Embryonic facial prominence (tissue), 1 donor: Measurements from ENCODE around the gene LHFPL2.
"Not testable (repeated sequence)": the region's sequence is repeated elsewhere in the genome, so short reads cannot be mapped to it uniquely, and the experiment has no call there.

Experiments
- DNase-seq: peaks from one replicate; pipeline ENCODE4 v3.0.0-alpha.2; 2016; ENCODE audit errors: extremely low spot score

The LHFPL2 gene

DNA sequence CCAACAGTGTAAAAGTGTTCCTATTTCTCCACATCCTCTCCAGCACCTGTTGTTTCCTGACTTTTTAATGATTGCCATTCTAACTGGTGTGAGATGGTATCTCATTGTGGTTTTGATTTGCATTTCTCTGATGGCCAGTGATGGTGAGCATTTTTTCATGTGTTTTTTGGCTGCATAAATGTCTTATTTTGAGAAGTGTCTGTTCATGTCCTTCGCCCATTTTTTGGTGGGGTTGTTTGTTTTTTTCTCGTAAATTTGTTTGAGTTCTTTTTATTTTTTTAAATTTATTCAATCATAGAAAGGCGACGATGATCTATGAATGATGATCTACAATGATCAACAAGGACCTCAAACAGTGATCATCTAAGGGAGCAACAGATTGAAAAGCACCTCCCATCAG is 28.5 kb downstream of the LHFPL2 start:
- not testable (repeated sequence) for DNase-seq

DNA sequence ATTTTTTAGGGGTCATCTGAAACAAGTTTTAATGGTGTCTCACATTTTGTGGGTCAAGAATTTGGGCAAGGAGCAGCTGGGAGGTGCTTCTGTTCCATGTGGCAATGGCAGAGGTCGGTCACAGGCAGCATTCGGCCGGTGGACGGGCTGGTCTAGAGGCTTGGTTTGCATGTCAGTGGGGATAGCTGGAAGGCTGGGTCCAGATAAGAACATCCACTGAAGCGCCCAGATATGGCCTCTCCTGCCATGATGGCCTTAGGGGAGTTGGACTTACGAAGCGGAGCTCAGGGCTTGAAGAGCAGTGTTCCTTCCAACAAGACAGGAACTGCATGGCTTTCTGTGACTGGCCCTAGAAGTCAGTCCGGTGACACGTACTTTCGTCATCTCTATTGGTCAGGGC is 30.3 kb downstream of the LHFPL2 start:
- no peak for DNase-seq

DNA sequence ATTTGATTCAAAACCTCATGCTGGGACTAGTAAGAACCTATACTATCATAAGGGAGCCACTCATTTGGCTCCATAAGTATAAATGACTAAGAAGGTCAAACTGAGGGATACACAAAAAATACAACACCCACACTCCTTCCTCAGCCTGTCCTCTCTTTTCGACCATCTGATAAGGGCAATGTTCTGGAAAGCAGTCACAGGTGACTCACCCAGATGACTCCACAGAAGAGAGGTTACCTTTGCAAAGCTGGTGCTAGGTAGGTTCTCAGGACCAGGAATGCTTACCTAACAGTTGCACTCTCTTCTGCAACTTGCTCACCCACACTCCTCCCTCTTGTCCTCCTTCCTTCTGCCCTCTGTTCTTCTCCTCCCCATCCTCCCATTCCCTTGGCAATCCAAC is 32.9 kb downstream of the LHFPL2 start:
- DNase-seq = no peak

DNA sequence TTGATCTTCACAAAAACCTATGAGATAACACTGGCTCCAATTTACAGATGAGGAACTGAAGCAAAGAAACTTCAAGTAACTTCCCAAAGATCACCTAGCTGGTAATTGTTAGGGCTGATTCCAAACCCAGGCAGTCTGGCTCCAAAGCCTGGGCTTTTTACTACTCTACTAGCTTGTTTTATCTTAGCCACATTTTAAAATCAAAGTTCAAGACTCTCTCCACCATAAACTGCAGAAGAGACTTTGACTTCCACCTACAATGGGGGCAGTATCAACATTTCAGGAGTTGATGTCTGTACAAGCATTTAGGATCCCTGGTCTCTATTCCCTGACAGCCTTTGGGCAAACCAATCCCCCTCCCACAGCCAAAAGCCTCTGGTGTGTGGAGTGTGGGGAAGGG is 33.8 kb downstream of the LHFPL2 start:
- DNase-seq = no peak

DNA sequence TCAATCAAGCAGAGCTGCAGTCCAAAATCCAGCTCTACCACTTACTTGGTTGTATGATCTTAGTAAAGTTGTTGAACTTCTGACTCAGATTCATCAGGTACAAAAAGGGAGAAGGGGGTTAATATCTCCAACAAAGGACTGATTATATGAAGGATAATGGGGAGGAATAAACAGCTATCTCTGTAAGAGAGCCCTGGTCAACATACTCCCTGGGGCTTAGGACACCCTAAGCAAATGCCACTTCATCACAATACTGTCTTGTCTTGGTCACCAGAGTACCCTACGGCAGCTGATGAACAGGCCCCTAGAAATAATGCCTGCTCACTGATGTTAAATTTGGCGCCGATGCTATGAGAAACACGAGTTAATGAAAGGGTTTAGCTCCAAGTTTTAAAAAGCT is 34.8 kb downstream of the LHFPL2 start:
- DNase-seq = no peak

DNA sequence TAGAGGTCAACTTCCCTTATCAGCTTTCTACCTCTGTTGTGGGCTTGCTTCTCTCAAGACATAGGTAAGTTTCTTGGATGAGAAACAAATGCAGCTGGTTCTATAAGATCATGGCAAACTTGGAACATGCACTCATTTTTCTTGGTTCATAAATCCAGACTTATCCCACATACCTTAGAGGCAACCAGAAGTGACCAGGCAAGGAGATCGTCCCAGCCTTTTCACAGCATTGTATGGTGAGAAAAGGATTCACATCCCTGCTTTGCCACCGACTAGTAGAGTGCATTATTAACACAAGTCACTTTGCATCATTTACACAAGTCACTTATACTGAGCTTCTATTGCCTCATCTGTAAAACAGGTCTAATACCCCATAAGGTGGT is 35.4 kb downstream of the LHFPL2 start:
- DNase-seq = no peak

DNA sequence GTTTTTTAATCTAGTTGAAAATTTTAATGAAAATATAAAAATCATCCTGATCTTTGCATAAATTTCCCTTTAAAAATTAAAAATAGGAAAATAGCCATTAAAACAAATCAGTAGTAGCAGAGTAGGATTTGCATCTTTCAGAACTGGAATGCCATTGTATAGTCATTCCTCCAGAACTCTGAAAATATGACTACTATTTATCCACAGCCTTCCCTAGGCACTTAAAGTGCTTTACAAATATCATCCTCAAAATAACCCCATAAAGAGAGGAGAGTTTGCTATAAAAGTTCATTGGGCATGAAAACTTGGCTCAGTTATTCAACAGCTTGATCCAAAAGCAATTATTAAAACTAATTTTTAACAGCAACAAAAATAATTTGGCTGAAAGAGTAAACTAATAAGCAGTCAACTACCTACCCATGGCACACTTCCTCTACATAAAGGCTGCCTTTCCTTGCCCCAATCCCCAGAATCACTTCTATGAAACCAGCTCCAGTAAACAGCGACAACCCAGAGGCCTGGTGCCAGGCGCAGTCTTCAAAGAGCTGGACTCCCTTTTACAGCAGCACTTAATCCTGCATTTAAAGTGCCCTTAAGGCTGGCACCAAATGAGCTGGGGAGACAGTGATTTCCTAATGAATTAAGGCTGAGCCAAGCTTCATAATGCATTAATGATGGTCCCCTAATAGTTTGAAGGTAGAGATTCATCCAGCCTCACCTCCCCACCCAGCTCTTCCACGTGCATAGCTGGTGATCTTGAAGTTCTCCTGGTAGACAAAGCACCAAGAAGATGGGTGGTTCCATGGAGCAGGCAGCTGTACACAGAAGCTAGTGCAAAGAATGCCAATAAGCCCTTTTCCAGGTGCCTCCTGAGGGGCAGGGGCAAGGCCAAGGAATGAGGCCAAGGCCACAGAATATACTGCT is 36.1 kb downstream of the LHFPL2 start:
- DNase-seq = no peak

DNA sequence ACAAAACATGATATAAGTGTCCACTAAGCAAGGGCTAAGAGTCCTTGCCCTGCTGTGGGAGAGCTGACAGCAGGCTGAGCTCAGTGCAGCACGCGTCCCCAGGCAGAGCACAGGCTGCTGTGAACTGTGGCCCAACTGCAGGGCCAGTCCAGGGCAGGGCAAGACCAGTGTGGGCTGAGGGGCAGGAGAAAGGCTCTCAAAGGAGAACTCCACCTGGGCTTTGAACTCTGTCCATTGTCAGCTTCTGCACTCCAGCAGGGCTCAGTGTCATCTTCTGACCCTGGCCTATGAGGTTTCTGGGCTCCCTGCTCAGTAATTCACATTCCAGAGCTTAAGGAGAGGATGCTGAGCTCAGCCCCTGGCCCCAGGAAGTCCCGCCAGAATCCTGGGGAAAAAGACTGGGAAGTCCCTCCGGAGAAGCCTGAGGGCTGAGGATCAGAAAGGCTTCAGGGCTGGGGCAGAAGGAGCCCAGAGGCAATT is 37.4 kb downstream of the LHFPL2 start:
- no peak for DNase-seq

DNA sequence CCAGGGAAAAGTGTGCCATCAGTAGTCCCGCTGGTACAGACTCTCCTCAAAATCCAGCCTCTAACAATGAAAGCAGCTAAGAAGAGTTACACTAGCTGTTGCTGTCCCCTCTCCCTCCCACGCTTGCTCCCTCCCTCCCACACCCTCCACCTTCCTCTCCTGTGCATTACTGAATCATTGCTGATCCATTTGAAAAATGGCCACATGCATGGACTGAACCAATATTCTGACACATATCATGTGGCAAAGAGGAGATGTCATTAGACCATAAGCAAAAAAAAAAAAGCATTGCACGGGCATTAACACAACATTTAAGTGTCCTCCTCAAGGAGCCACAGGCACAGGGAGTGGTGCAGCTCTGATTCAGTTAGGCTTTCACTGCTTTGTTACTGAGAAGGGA is 37.9 kb downstream of the LHFPL2 start:
- DNase-seq = no peak

DNA sequence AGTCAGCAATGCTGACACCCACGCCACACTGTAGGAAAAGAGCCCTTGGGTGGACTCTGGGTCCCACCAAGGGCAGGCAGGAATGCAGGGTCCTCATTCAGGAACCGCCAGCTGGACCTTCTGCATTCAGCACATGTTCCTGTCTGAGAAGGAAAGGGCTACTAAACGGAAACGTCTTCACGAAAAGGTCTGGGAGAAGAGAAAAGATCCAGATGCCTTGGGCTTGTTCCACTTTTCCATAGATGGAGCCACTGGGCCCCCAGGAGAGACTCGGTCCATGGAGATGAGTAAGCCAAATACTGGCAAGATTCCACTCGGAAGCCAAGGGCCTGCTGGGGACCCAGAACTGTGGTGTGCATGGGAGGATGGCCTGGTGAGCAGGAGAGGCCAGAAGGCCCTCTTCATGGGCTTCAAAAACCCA is 38.4 kb downstream of the LHFPL2 start:
- DNase-seq = no peak

DNA sequence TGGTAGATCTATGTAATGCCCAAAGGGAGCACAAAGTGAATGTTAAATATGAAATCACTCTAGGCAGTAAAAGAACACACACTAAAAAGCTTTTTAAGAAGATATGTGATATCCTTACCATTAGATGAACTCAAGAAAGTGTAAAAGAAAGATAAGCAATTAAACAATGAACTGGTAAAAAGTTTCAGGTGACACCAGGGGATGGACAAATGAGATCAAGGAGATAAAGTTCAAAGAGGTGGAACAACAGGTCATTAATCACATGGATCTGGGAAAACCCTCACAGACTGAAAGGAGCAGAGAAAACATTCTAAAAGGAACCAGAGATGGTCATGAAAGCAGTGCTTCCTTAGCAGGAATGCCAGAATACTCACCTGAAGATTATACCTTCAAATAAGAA is 40.7 kb downstream of the LHFPL2 start:
- no peak for DNase-seq

DNA sequence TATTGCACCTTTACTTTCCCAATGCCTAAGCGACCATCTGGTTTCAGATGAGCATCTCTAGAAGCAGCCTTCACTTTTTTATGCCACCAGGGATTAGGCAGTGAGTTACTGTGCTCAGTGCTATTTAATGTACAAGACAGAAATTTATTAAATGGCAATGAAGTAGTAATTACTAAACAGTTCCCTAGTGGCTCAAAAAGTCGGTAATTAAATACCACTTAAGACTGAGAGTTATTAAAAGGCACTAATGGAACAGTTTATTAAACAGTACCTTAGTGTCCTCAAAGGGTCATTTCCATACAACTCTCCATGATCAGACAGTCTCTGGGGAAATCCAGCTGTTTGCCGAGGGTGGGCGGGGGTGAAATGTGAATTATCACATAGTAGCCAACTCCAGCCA is 42.3 kb downstream of the LHFPL2 start:
- DNase-seq = no peak

DNA sequence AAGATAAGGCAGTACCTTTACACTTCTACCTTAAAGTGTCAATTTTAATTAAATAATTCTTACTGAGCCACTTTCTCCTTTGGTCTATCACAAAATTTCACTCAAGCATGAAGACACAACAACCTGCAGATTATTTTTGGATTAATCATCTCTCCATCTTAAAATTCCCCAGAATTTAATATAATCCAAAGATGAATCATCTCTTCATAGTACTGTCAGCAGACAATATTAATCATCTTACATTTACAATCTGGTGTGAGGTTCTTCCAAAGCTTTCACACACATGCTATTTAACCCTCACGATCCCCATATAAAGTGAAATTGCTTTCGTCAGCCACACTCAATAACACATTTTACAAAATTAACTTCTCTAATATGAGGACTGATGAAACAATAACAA is 43.0 kb downstream of the LHFPL2 start:
- no peak for DNase-seq

DNA sequence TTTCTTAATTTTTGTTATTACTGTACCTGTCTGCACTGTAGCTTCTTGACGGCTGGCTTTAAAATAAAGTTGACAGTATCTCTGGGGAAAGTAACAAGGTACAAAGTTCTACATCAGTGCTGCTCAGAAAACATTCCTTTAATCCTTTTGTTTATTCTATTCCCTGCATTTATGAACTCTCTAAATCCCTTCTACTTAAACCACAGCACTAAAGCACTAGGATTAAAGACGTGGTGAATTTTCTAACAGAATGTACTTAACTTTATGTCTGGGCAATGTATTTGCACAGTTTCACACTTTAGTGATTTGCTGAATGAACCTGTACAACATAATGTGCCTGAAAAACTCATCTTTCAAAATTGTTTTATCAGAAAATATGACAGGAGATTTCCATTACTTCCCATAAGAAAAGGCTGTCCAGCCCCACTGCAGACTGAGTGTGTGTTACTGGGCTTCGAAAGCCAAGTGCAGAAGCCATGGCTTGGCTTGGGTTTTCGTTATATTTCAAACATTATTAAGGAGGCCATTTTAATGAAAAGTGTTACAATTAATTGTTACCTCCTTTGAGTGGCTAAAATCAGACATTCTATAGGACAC is 43.8 kb downstream of the LHFPL2 start:
- no peak for DNase-seq

DNA sequence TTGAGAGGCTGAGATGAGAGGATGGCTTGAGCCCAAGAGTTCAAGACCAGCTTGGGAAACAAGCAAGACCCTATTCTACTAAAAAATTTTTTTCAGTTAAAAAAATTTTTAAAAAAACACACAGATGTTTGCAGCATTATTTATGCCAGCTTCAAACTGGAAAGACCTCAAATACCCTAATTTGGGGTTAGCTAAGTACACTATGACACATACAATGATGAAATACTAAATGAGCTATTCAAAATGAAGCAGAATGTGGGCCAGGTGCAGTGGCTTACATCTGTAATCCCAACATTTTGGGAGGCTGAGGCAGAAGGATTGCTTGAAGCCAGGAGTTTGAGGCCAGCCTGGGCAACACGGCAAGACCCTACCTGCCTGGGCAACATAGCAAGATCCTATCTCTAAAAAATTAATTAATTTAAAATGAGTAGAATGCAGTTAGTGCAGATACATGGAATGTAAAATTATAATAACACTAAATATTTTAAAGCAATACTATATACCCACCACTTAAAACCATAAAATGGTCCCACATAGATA is 44.9 kb downstream of the LHFPL2 start:
- no peak for DNase-seq

DNA sequence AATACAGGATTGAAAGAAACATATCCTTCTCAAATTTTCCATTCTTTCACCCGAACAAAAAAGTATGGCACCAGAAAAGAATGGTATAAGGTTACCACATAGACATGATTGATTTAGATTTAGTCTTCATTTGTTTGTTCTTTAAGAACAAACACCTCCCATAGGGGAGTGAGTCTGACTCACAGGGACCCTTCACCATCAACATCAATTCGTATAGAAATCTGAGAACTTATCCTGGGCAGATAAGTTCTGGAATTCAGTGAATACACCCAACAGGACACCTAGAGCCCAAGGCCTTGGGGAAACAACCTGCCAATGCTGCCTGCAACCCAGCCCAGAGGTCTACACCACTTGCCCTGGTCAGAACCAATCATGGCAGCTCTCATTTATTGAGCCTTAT is 46.2 kb downstream of the LHFPL2 start:
- DNase-seq = no peak

DNA sequence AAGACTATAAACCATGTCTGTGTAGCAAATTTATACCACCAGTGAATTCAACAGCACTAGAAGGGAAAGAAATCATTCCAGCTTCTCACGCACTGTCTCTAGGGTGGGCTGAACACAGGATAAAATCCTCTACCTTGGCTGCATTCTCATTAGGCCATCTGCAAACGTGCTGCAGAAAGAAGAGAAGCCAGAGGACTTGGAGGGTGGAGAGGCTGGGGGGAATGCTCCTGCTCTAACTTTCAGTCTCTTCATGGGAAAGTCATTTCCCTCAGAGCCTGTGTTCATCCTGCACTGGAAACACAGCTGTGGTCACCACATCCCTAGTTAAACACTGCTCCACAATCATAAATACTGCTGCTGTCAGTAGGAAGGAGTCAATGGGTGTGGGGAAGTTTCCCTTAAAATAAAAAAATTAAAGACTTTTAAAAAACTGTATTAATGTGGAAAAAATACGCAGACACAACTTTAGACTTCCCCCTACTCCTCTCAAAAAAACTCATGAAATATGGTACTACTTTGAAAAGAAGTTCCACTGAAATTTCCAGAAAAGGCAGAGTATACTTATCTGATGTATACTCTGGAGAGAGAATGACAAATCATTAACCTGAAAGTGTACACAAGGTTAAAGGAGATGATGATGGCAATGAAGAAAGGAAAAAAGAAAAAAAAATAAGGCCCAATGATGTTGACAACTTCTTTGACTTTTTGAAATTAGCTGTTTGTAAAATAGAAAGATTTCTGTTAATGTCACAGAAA is 46.8 kb downstream of the LHFPL2 start:
- no peak for DNase-seq

DNA sequence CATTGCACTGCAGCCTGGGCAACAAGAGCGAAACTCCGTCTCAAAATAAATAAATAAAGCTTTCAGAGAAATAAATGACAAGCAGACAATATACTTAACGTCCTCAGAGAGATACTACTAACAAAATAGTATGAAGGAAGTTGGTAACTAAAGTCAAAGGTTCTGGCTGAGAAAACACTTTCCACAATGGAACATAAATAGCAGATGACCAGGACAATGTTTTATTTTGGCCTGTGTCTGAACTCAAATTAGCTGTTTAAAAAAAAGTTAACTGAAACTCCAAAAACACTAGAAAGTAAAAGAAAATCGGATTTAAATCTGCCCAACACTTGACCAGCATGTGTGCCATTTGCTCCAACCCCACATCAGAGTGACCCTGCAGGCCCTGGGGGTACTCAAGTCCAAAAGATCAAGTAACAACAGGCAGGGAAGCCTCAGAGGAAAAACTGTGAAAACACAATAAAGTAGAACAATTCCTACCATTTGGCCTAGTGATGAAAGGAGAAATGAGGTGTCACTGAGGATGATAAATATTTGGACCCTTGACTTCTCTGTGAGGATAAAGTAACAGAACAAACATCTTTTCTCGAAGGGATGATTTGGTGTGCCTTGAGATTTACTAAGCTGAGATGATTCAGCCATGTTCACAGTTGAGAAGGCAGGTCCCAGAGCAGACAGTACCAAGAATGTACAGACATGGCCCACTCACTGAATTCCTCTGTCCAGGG is 47.7 kb downstream of the LHFPL2 start:
- no peak for DNase-seq

DNA sequence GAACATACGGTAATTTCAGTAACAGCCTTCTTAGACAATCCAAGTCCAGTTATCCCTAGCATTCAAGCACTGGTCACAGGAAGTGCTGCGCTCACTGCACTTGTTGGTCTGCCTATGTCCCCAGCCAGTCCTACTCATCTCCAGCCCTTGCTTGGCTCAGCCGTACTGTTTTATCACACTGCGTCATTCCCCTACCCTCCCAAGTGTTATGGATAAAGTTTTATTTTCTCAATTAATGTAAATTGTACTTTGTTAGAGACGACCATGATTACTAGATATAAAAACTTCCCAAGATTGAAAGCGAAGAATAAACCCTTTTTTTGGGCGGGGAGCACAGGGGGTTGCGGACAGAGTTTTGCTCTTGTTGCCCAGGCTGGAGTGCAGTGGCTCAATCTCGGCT is 49.6 kb downstream of the LHFPL2 start:
- DNase-seq = no peak

DNA sequence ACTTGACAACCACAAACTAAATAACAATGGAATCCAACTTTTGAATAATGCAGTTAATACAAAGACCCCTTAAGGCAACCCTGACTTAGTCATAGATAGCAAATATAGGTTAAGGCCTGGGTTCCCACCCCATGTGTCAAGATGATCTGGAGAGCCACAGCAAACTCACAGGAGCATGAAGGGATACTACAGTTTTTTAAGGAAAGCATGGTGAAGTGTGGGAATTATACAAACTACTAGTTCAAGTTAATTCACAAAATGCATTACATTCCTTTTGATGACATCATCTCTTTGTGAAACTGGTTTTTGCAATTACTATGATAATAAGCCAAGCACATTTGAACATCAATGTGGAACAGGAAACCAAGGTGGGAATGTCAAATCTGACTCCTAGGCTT is 50.6 kb downstream of the LHFPL2 start:
- DNase-seq = no peak

DNA sequence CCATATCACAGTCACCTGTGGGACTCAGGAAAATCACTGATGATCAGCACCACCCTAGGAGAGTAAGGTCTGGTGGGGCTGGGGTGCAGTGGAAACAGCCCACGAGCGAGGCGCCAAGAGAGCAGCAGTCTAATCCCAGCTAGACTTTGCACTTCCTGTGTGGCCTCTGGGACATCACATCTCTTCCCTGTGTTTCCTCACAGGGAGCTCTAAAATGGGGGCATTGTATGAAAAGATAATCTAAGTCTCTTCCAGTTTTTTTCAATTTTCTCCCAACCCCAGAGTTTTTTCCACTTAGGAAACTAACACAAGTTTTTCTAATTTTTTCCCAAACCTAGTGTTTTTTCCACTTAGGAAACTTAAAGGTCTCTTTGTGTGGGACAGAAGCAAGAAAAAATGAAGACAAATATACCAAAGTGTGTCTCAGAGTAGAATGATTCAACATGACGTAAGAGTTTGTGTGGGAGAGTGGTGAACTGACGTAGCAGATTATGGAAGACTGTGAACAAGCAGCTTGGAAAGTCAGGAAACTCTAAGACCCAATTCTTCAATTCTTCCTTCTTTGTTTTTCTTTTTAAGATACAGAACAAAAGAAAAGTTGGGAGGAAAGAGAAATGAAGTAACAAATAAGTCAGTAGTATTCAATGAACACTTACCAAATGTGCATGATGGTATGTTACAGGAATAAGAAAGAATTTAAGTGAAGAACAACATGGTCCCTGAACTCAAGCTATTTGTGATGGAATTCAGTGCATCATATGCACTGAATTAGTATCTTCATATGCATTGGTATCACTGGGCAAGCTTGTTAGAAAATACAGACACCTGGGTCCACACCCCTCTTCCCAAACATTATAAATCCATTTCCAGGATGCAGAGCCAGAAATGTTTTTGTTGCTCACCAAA is 51.3 kb downstream of the LHFPL2 start:
- DNase-seq = no peak
